AG09319 (cell line): Measurements from ENCODE around the gene MT4.

ENCODE experiments used
- DNase-seq: peaks from one replicate; pipeline ENCODE4 v3.0.0-alpha.2; 2010; ENCODE audit warnings: low read depth; ENCODE audit errors: extremely low read depth
- CTCF ChIP-seq: IDR thresholded peaks from 2 replicates; pipeline ENCODE4 v1.5.1; 2011; ENCODE audit warnings: low read depth, mild to moderate bottlenecking, inconsistent platforms, low read length, moderate library complexity

Gene MT4

GRCh38 chr16:56530872-56531271 lies 34.0 kb upstream of the MT4 start:
- TF ChIP-seq CTCF, result no peak
- no peak for DNase-seq

- DNase-seq, result no peak
- no peak for TF ChIP-seq CTCF
These were observed 32.2 kb upstream of the MT4 start for GRCh38 chr16:56532714-56533113.

- TF ChIP-seq CTCF, result no peak
- DNase-seq, result no peak
These were observed 30.0 kb upstream of the MT4 start for GRCh38 chr16:56534847-56535383.

GRCh38 chr16:56538331-56538730 lies 26.5 kb upstream of the MT4 start:
- DNase-seq, result no peak
- no peak for TF ChIP-seq CTCF

GRCh38 chr16:56539656-56540055 lies 25.2 kb upstream of the MT4 start:
- DNase-seq, result no peak
- no peak for TF ChIP-seq CTCF

- DNase-seq, result no peak
These were observed 22.8 kb upstream of the MT4 start for GRCh38 chr16:56542039-56542438.

More at GRCh38 chr16:56542039-56542438, 22.8 kb upstream of the MT4 start:
- TF ChIP-seq CTCF, result no peak
